ENCODE data around the gene SEMA4D. TPM values are rescaled to one million over a fixed set of nuclear protein-coding genes. Genes with fewer than 3 reads are reported as not detected.

SEMA4D gene
- total RNA-seq, 1 experiment from 2014 or later: 8.0 TPM

- no TSS peak for BruUV-seq (replicated peaks)
- CTCF ChIA-PET: no interaction called here
- Histone ChIP-seq H3K36me3 (ENCODE audit: low read depth, low read length) (no peaks in the 10 kb centered on the region), H3K79me2 (ENCODE audit: low read length) (peaks cover 31% of the 10 kb centered on the region), H3K4me3 (ENCODE audit: low read length) (no peak overlapping the region), H2AFZ (ENCODE audit: low read length) (no peak overlapping the region), H3K4me1 (ENCODE audit: insufficient read depth, low read length) (peaks cover 3% of the 10 kb centered on the region; the same call in 1 of the 2 replicates), H3K4me2 (ENCODE audit: low read length) (no peak overlapping the region), H3K9me2 (replicated peaks; ENCODE audit: low read length) (no peaks in the 10 kb centered on the region), H3K27me3 (ENCODE audit: low read length) (no peaks in the 10 kb centered on the region), H4K20me1 (ENCODE audit: low read length) (peaks cover 3% of the 10 kb centered on the region; the same call in 1 of the 2 replicates), H3K27ac (ENCODE audit: low read length) (no peak overlapping the region), H3K9me3 (ENCODE audit: low read length) (no peaks in the 10 kb centered on the region), H3F3A (ENCODE audit: low read length, unreplicated experiment) (no peaks in the 10 kb centered on the region), H3K9ac (ENCODE audit: low read length) (no peak overlapping the region)
- TF ChIP-seq EZH2 (IDR thresholded peaks at IDR 0.05; ENCODE audit: low read length, unreplicated experiment): no peak
- TF ChIP-seq CTCF (conservative IDR thresholded peaks at IDR 0.05; ENCODE audit: low read depth, low read length): no peak
- no peak for TF ChIP-seq EZH2phosphoT487 (IDR thresholded peaks at IDR 0.05; ENCODE audit: borderline replicate concordance, low read length)
- no peak for DNase-seq
- POLR2A ChIA-PET (ENCODE audit: unreplicated experiment): no interaction called here
- no peak for ATAC-seq
- intact Hi-C loops (cut with micrococcal nuclease): no loop called here
Observed at GRCh38 chr9:89491694-89492093, 6.2 kb downstream of the SEMA4D start.

GRCh38 chr9:89489548-89490530 lies 8.1 kb downstream of the SEMA4D start:
- H3K36me3 ChIP-seq (ENCODE audit: low read depth, low read length): no peaks in the 10 kb centered on the region
- ATAC-seq: no peak
- H3K27ac ChIP-seq (ENCODE audit: low read length): no peak overlapping the region
- BruUV-seq (replicated peaks): no TSS peak
- POLR2A ChIA-PET (ENCODE audit: unreplicated experiment): no interaction called here
- H3K27me3 ChIP-seq (ENCODE audit: low read length): no peaks in the 10 kb centered on the region
- H3K79me2 ChIP-seq (ENCODE audit: low read length): peaks cover 18% of the 10 kb centered on the region
- no peak for DNase-seq
- H3K4me1 ChIP-seq (ENCODE audit: insufficient read depth, low read length): no peaks in the 10 kb centered on the region
- no peaks in the 10 kb centered on the region for H3K9me3 ChIP-seq (ENCODE audit: low read length)
- H3K4me3 ChIP-seq (ENCODE audit: low read length): no peak overlapping the region
- TF ChIP-seq CTCF (conservative IDR thresholded peaks at IDR 0.05; ENCODE audit: low read depth, low read length): no peak
- TF ChIP-seq EZH2phosphoT487 (IDR thresholded peaks at IDR 0.05; ENCODE audit: borderline replicate concordance, low read length): no peak
- no peak for TF ChIP-seq EZH2 (IDR thresholded peaks at IDR 0.05; ENCODE audit: low read length, unreplicated experiment)
- no peaks in the 10 kb centered on the region for H3K9me2 ChIP-seq (replicated peaks; ENCODE audit: low read length)
- peaks cover 3% of the 10 kb centered on the region; the same call in 1 of the 2 replicates for H4K20me1 ChIP-seq (ENCODE audit: low read length)
- intact Hi-C loops (cut with micrococcal nuclease): no loop called here
- CTCF ChIA-PET: no interaction called here
- no peak overlapping the region for H3K9ac ChIP-seq (ENCODE audit: low read length)
- no peak overlapping the region for H2AFZ ChIP-seq (ENCODE audit: low read length)
- H3K4me2 ChIP-seq (ENCODE audit: low read length): no peak overlapping the region
- H3F3A ChIP-seq (ENCODE audit: low read length, unreplicated experiment): no peaks in the 10 kb centered on the region

- intact Hi-C loops (cut with micrococcal nuclease): no loop called here
- POLR2A ChIA-PET (ENCODE audit: unreplicated experiment): no interaction called here
- Histone ChIP-seq H4K20me1 (ENCODE audit: low read length) (no peaks in the 10 kb centered on the region), H3K9me3 (ENCODE audit: low read length) (no peaks in the 10 kb centered on the region), H3K36me3 (ENCODE audit: low read depth, low read length) (no peaks in the 10 kb centered on the region), H2AFZ (ENCODE audit: low read length) (no peak overlapping the region), H3K9ac (ENCODE audit: low read length) (no peak overlapping the region), H3K27me3 (ENCODE audit: low read length) (no peaks in the 10 kb centered on the region), H3K79me2 (ENCODE audit: low read length) (peaks cover 17% of the 10 kb centered on the region), H3K9me2 (replicated peaks; ENCODE audit: low read length) (no peaks in the 10 kb centered on the region), H3K27ac (ENCODE audit: low read length) (no peak overlapping the region), H3K4me3 (ENCODE audit: low read length) (no peak overlapping the region), H3K4me2 (ENCODE audit: low read length) (no peak overlapping the region), H3K4me1 (ENCODE audit: insufficient read depth, low read length) (no peaks in the 10 kb centered on the region), H3F3A (ENCODE audit: low read length, unreplicated experiment) (no peaks in the 10 kb centered on the region)
- no peak for DNase-seq
- ATAC-seq: no peak
- BruUV-seq (replicated peaks): no TSS peak
- CTCF ChIA-PET: no interaction called here
- TF ChIP-seq EZH2phosphoT487 (IDR thresholded peaks at IDR 0.05; ENCODE audit: borderline replicate concordance, low read length) (no peak), CTCF (conservative IDR thresholded peaks at IDR 0.05; ENCODE audit: low read depth, low read length) (no peak), EZH2 (IDR thresholded peaks at IDR 0.05; ENCODE audit: low read length, unreplicated experiment) (no peak)
Observed at GRCh38 chr9:89488936-89489335, 9.0 kb downstream of the SEMA4D start.
